HepG2 (cell line): ENCODE results near the gene ZNF678. TPM values are rescaled to one million over a fixed set of nuclear protein-coding genes. Genes with fewer than 3 reads are reported as not detected.
A peak's percentile ranks its signal among the peaks of the same experiment; 100 is the strongest.

Experiments
- ASH2L ChIP-seq: fragments of 300-600, 200-600 bp; sonication (generic); IDR thresholded peaks from 2 replicates; pipeline ENCODE4 v1.7.0; 2017; ENCODE audit warnings: low read depth, mild to moderate bottlenecking, moderate library complexity, mixed read lengths, low read length; ENCODE audit not compliant: insufficient read length
- CCAR2 ChIP-seq: fragments of 200-400 bp; formaldehyde crosslinking; optimal IDR thresholded peaks from 2 replicates; pipeline ENCODE3; 2018; ENCODE audit warnings: low read depth, mild to moderate bottlenecking, low read length, moderate library complexity
- HNRNPL ChIP-seq: fragments of 200-400 bp; formaldehyde crosslinking; IDR thresholded peaks from 2 replicates; pipeline ENCODE4 v1.6.1; 2017; ENCODE audit warnings: mild to moderate bottlenecking, low read depth, low read length
- KDM1A ChIP-seq: IDR thresholded peaks from 2 replicates; pipeline ENCODE4 v1.6.1; 2016; ENCODE audit warnings: missing compliant biosample characterization
- NAIF1 ChIP-seq: sonication (generic); formaldehyde crosslinking; IDR thresholded peaks from 2 replicates; pipeline ENCODE4 v1.5.0; 2020; ENCODE audit warnings: mild to moderate bottlenecking, missing genetic modification reagents, borderline replicate concordance
- SNAI1 ChIP-seq: sonication (generic); formaldehyde crosslinking; IDR thresholded peaks from 2 replicates; pipeline ENCODE4 v1.5.0; 2020; ENCODE audit warnings: mild to moderate bottlenecking, missing genetic modification reagents, borderline replicate concordance
- TAF1 ChIP-seq: sonication (generic); formaldehyde crosslinking; IDR thresholded peaks from 2 replicates; pipeline ENCODE4 v1.4.0; 2020; ENCODE audit warnings: missing genetic modification reagents
- WIZ ChIP-seq: sonication (generic); formaldehyde crosslinking; IDR thresholded peaks from 2 replicates; pipeline ENCODE4 v1.5.1; 2020; ENCODE audit warnings: mild to moderate bottlenecking, missing genetic modification reagents
- ZFX ChIP-seq: sonication (generic); formaldehyde crosslinking; IDR thresholded peaks from 2 replicates; pipeline ENCODE4 v1.4.0; 2020; ENCODE audit warnings: mild to moderate bottlenecking, low read depth, missing genetic modification reagents, moderate library complexity
- polyA plus RNA-seq, 8 experiments: library from polyadenylated mRNA; depleted of rRNA in 3 of 8; stranded (reverse) in 7 of 8; unstranded in 1 of 8; fragments of >200 nt; fragmentation: Illumina TruSeq in 4 of 8; extraction: Trizol in 4 of 8; gene quantifications; 2 replicates each; pipeline versions ENCODE4 v1.2.1 to v1.2.3, GENCODE V29; 2011 to 2016; ENCODE audit warnings: low read depth in 4 of 8, missing spikeins in 1 of 8, mixed read lengths in 1 of 8; ENCODE audit not compliant: insufficient read depth in 1 of 8
- total RNA-seq, 5 experiments: library from RNA; depleted of rRNA; stranded (reverse); fragments of >200 nt; fragmentation: Illumina TruSeq; extraction: Trizol; gene quantifications; 2 replicates each; pipeline ENCODE4 v1.2.3, GENCODE V29; 2016; ENCODE audit warnings: low read depth in 1 of 5
- TF ChIP-seq, protein P1 (sequence below): sonication (generic); formaldehyde crosslinking; IDR thresholded peaks from 2 replicates; pipeline ENCODE4 v1.4.0; 2020; ENCODE audit warnings: missing genetic modification reagents
- TF ChIP-seq, protein P2 (sequence below): sonication (generic); formaldehyde crosslinking; IDR thresholded peaks from 2 replicates; pipeline ENCODE4 v1.4.0; 2020; ENCODE audit warnings: mild to moderate bottlenecking, missing genetic modification reagents
- TF ChIP-seq, protein P3 (sequence below): sonication (generic); formaldehyde crosslinking; IDR thresholded peaks from 2 replicates; pipeline ENCODE4 v1.5.1; 2020; ENCODE audit warnings: mild to moderate bottlenecking, missing genetic modification reagents, borderline replicate concordance
- TF ChIP-seq, protein P4 (sequence below): sonication (generic); formaldehyde crosslinking; IDR thresholded peaks from 2 replicates; pipeline ENCODE4 v1.5.0; 2020; ENCODE audit warnings: mild to moderate bottlenecking, missing genetic modification reagents
- TF ChIP-seq, protein P5 (sequence below): sonication (generic); formaldehyde crosslinking; IDR thresholded peaks from 2 replicates; pipeline ENCODE4 v1.4.0; 2020; ENCODE audit warnings: mild to moderate bottlenecking, missing genetic modification reagents

Gene ZNF678
- total and polyA plus RNA-seq, 2 of the 13 experiments (the other 11 are each of a cell fraction or from before 2014, with no cell fraction given) = 2.0 to 7.6 TPM

DNA sequence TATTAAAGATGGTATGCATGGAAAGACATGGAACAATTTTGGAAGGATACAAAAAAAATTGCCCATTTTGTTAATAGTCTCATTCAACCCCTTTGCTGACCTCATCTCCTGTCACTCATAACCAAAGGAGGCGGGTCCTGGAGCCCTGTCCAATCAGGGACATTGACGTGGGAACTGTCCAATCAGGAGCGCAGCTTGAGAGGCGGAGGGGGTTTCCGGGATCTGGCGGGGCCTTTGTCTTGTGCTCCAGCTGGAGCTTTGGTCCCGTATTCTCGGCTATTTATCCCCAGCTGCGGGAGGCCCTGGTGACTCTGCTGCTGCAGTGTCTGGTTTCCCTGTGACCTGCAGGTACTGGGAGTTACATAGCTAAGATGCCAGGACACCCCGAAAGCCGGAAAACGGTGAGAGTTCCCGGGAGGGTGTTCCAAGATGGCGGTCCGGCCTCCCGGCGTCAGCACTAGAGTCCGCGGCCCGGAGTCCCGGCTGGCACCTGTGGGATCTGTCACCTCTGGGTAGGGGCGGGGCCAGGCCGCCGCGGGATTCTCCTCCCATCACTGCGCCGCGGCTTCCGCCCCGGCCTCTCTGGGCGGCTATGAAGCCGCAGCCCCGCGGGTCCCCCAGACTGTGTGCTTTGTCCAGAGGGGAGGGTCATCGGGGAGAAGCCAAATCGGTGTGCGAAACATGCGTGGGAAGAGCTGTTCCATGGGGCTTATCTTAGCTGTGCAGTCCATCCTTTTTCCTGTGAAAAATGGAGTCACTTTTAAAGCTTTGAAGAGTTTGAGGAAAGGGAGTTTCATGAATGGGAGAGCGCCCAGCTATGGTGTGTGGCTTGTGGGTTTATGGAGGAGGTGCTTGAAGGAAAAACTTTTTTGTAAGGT is at the start of gene ZNF678 (continued):
- TF ChIP-seq, protein P1, sequence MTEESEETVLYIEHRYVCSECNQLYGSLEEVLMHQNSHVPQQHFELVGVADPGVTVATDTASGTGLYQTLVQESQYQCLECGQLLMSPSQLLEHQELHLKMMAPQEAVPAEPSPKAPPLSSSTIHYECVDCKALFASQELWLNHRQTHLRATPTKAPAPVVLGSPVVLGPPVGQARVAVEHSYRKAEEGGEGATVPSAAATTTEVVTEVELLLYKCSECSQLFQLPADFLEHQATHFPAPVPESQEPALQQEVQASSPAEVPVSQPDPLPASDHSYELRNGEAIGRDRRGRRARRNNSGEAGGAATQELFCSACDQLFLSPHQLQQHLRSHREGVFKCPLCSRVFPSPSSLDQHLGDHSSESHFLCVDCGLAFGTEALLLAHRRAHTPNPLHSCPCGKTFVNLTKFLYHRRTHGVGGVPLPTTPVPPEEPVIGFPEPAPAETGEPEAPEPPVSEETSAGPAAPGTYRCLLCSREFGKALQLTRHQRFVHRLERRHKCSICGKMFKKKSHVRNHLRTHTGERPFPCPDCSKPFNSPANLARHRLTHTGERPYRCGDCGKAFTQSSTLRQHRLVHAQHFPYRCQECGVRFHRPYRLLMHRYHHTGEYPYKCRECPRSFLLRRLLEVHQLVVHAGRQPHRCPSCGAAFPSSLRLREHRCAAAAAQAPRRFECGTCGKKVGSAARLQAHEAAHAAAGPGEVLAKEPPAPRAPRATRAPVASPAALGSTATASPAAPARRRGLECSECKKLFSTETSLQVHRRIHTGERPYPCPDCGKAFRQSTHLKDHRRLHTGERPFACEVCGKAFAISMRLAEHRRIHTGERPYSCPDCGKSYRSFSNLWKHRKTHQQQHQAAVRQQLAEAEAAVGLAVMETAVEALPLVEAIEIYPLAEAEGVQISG (CRISPR knock-in tag) = peak; percentile 78; the same call in 1 of the 2 replicates
- TF ChIP-seq TAF1 = peak; percentile 67
- TF ChIP-seq SNAI1 (CRISPR knock-in tag) = no peak
- TF ChIP-seq ASH2L = peak; percentile 70
- 0 out of 2 replicates have a peak, but pooled peaks have one; percentile 40 for TF ChIP-seq NAIF1 (CRISPR knock-in tag)
- TF ChIP-seq ZFX = peak; percentile 82
- no peak for TF ChIP-seq KDM1A
- TF ChIP-seq, protein P2, sequence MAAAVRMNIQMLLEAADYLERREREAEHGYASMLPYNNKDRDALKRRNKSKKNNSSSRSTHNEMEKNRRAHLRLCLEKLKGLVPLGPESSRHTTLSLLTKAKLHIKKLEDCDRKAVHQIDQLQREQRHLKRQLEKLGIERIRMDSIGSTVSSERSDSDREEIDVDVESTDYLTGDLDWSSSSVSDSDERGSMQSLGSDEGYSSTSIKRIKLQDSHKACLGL (CRISPR knock-in tag) = no peak
- TF ChIP-seq, protein P3, sequence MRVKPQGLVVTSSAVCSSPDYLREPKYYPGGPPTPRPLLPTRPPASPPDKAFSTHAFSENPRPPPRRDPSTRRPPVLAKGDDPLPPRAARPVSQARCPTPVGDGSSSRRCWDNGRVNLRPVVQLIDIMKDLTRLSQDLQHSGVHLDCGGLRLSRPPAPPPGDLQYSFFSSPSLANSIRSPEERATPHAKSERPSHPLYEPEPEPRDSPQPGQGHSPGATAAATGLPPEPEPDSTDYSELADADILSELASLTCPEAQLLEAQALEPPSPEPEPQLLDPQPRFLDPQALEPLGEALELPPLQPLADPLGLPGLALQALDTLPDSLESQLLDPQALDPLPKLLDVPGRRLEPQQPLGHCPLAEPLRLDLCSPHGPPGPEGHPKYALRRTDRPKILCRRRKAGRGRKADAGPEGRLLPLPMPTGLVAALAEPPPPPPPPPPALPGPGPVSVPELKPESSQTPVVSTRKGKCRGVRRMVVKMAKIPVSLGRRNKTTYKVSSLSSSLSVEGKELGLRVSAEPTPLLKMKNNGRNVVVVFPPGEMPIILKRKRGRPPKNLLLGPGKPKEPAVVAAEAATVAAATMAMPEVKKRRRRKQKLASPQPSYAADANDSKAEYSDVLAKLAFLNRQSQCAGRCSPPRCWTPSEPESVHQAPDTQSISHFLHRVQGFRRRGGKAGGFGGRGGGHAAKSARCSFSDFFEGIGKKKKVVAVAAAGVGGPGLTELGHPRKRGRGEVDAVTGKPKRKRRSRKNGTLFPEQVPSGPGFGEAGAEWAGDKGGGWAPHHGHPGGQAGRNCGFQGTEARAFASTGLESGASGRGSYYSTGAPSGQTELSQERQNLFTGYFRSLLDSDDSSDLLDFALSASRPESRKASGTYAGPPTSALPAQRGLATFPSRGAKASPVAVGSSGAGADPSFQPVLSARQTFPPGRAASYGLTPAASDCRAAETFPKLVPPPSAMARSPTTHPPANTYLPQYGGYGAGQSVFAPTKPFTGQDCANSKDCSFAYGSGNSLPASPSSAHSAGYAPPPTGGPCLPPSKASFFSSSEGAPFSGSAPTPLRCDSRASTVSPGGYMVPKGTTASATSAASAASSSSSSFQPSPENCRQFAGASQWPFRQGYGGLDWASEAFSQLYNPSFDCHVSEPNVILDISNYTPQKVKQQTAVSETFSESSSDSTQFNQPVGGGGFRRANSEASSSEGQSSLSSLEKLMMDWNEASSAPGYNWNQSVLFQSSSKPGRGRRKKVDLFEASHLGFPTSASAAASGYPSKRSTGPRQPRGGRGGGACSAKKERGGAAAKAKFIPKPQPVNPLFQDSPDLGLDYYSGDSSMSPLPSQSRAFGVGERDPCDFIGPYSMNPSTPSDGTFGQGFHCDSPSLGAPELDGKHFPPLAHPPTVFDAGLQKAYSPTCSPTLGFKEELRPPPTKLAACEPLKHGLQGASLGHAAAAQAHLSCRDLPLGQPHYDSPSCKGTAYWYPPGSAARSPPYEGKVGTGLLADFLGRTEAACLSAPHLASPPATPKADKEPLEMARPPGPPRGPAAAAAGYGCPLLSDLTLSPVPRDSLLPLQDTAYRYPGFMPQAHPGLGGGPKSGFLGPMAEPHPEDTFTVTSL = peak; percentile 42; the same call in 1 of the 2 replicates
- TF ChIP-seq, protein P4, sequence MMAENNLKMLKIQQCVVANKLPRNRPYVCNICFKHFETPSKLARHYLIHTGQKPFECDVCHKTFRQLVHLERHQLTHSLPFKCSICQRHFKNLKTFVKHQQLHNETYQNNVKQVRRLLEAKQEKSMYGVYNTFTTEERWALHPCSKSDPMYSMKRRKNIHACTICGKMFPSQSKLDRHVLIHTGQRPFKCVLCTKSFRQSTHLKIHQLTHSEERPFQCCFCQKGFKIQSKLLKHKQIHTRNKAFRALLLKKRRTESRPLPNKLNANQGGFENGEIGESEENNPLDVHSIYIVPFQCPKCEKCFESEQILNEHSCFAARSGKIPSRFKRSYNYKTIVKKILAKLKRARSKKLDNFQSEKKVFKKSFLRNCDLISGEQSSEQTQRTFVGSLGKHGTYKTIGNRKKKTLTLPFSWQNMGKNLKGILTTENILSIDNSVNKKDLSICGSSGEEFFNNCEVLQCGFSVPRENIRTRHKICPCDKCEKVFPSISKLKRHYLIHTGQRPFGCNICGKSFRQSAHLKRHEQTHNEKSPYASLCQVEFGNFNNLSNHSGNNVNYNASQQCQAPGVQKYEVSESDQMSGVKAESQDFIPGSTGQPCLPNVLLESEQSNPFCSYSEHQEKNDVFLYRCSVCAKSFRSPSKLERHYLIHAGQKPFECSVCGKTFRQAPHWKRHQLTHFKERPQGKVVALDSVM = peak; percentile 97
- no peak for TF ChIP-seq CCAR2
- TF ChIP-seq HNRNPL = peak; percentile 67; the same call in 1 of the 2 replicates
- peak; percentile 96 for TF ChIP-seq WIZ (CRISPR knock-in tag)
- TF ChIP-seq, protein P5, sequence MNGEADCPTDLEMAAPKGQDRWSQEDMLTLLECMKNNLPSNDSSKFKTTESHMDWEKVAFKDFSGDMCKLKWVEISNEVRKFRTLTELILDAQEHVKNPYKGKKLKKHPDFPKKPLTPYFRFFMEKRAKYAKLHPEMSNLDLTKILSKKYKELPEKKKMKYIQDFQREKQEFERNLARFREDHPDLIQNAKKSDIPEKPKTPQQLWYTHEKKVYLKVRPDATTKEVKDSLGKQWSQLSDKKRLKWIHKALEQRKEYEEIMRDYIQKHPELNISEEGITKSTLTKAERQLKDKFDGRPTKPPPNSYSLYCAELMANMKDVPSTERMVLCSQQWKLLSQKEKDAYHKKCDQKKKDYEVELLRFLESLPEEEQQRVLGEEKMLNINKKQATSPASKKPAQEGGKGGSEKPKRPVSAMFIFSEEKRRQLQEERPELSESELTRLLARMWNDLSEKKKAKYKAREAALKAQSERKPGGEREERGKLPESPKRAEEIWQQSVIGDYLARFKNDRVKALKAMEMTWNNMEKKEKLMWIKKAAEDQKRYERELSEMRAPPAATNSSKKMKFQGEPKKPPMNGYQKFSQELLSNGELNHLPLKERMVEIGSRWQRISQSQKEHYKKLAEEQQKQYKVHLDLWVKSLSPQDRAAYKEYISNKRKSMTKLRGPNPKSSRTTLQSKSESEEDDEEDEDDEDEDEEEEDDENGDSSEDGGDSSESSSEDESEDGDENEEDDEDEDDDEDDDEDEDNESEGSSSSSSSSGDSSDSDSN (CRISPR knock-in tag) = peak; percentile 67
